Upper lobe of left lung (tissue), 4 donors: Measurements from ENCODE around the gene SYCP3.

Experiments used
- EP300 ChIP-seq, 4 donors: sonication (generic); formaldehyde crosslinking; IDR thresholded peaks; one replicate each; pipeline ENCODE4 v1.5.1; 2017; ENCODE audit warnings: antibody characterized with exemption in 4 of 4, control low read depth in 2 of 4
- POLR2A ChIP-seq, 4 donors: fragments of 450-650 bp; IDR thresholded peaks; one replicate each; pipeline ENCODE4 v1.5.1; 2016 to 2017; ENCODE audit warnings: antibody characterized with exemption in 4 of 4, mild to moderate bottlenecking in 2 of 4
- TF ChIP-seq, protein P1 (sequence below), 6 experiments: fragments of 450-650 bp in 4 of 6; fragments of 200-600 bp in 2 of 6; sonication (generic) in 2 of 6; IDR thresholded peaks; one replicate each; pipeline ENCODE4 v1.5.1; 2016 to 2019; ENCODE audit warnings: antibody characterized with exemption in 6 of 6

GRCh38 chr12:101700299-101700820 is 38.9 kb downstream of the SYCP3 start:
- TF ChIP-seq, protein P1, sequence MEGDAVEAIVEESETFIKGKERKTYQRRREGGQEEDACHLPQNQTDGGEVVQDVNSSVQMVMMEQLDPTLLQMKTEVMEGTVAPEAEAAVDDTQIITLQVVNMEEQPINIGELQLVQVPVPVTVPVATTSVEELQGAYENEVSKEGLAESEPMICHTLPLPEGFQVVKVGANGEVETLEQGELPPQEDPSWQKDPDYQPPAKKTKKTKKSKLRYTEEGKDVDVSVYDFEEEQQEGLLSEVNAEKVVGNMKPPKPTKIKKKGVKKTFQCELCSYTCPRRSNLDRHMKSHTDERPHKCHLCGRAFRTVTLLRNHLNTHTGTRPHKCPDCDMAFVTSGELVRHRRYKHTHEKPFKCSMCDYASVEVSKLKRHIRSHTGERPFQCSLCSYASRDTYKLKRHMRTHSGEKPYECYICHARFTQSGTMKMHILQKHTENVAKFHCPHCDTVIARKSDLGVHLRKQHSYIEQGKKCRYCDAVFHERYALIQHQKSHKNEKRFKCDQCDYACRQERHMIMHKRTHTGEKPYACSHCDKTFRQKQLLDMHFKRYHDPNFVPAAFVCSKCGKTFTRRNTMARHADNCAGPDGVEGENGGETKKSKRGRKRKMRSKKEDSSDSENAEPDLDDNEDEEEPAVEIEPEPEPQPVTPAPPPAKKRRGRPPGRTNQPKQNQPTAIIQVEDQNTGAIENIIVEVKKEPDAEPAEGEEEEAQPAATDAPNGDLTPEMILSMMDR (IDR thresholded peaks at IDR 0.05): no peak
- no peak for TF ChIP-seq EP300 (IDR thresholded peaks at IDR 0.05)
- no peak for TF ChIP-seq POLR2A (IDR thresholded peaks at IDR 0.05)
